GM23248 (cell line): ENCODE data around the gene MIOX. TPM values are rescaled to one million over a fixed set of nuclear protein-coding genes. Genes with fewer than 3 reads are reported as not detected.
A peak's percentile ranks its signal among the peaks of the same experiment; 100 is the strongest.

Source experiments
- DNase-seq: peaks from one replicate; pipeline ENCODE4 v3.0.0-alpha.2; 2015
- H2AFZ ChIP-seq: fragments of 200-600 bp; sonication (generic); 2 replicates; pipeline ENCODE4 v1.6.1; 2016; ENCODE audit warnings: antibody characterized with exemption
- H3F3A ChIP-seq: fragments of 200-600 bp; sonication (generic); 2 replicates; pipeline ENCODE4 v1.6.1; 2016; ENCODE audit warnings: mild to moderate bottlenecking, antibody characterized with exemption, mixed run types; ENCODE audit not compliant: insufficient read depth
- H3K27ac ChIP-seq: fragments of 200-600 bp; sonication (generic); 2 replicates; pipeline ENCODE4 v1.5.1; 2016; ENCODE audit warnings: mild to moderate bottlenecking
- H3K27me3 ChIP-seq: fragments of 200-600 bp; sonication (generic); replicated peaks from 2 replicates; pipeline ENCODE4 v1.6.1; 2016; ENCODE audit warnings: mild to moderate bottlenecking; ENCODE audit not compliant: insufficient read depth
- H3K36me3 ChIP-seq: fragments of 200-600 bp; sonication (generic); 2 replicates; pipeline ENCODE4 v1.6.1; 2016; ENCODE audit warnings: low read depth, mild to moderate bottlenecking
- H3K4me1 ChIP-seq: fragments of 200-600 bp; sonication (generic); 2 replicates; pipeline ENCODE4 v1.6.1; 2016; ENCODE audit warnings: mild to moderate bottlenecking; ENCODE audit not compliant: insufficient read depth
- H3K4me2 ChIP-seq: fragments of 200-600 bp; sonication (generic); one replicate; pipeline ENCODE4 v1.6.1; 2016; ENCODE audit warnings: mild to moderate bottlenecking; ENCODE audit not compliant: unreplicated experiment
- H3K4me3 ChIP-seq: fragments of 200-600 bp; sonication (generic); 2 replicates; pipeline ENCODE4 v1.5.1; 2016; ENCODE audit warnings: mild to moderate bottlenecking
- H3K79me2 ChIP-seq: fragments of 200-600 bp; sonication (generic); 2 replicates; pipeline ENCODE4 v1.6.1; 2016; ENCODE audit warnings: mild to moderate bottlenecking; ENCODE audit not compliant: insufficient read depth
- H3K9ac ChIP-seq: fragments of 200-600 bp; sonication (generic); 2 replicates; pipeline ENCODE4 v1.6.1; 2016; ENCODE audit warnings: mild to moderate bottlenecking
- H3K9me2 ChIP-seq: fragments of 200-600 bp; sonication (generic); 2 replicates; pipeline ENCODE4 v1.6.1; 2016; ENCODE audit warnings: mixed run types, mild to moderate bottlenecking, moderate library complexity; ENCODE audit not compliant: insufficient read depth
- H3K9me3 ChIP-seq: fragments of 200-600 bp; sonication (generic); one replicate; pipeline ENCODE4 v1.6.1; 2017; ENCODE audit warnings: low read depth
- H4K20me1 ChIP-seq: fragments of 200-600 bp; sonication (generic); 2 replicates; pipeline ENCODE4 v1.6.0; 2016; ENCODE audit not compliant: insufficient read depth
- EZH2 ChIP-seq: fragments of 200-600 bp; sonication (generic); IDR thresholded peaks from 2 replicates; pipeline ENCODE4 v1.6.1; 2018; ENCODE audit warnings: antibody characterized with exemption, mild to moderate bottlenecking; ENCODE audit not compliant: insufficient read depth, poor library complexity, severe bottlenecking
- EZH2phosphoT487 ChIP-seq: fragments of 200-600 bp; sonication (generic); IDR thresholded peaks from 2 replicates; pipeline ENCODE4 v1.6.1; 2018; ENCODE audit warnings: antibody characterized with exemption, moderate library complexity, mild to moderate bottlenecking, low read depth; ENCODE audit not compliant: insufficient read depth
- WGBS, 2 experiments: methylation state at CpG; one replicate each; pipeline ENCODE4 v1.1.6; 2015 to 2017; ENCODE audit warnings: low lambda C conversion rate in 2 of 2, low coverage in 1 of 2; ENCODE audit errors: missing lambda C conversion rate in 2 of 2; 5-methylcytosine and 5-hydroxymethylcytosine counted together
- in situ Hi-C: fragments of 300-500 bp; cut with MboI; formaldehyde crosslinking; loops from 2 replicates; pipeline ENCODE4 v1.15.0; 2020
- polyA plus RNA-seq: library from polyadenylated mRNA; unstranded; fragments of >200 nt; fragmentation: Nextera tagmentation; extraction: Ambion mirVana; gene quantifications from 2 replicates; pipeline ENCODE4 v1.2.1, GENCODE V29; 2016
- total RNA-seq: library from RNA; depleted of rRNA; stranded (reverse); fragments of >200 nt; shearing (Covaris generic); gene quantifications from 2 replicates; pipeline ENCODE4 v1.2.3, GENCODE V29; 2014

Gene MIOX
- total and polyA plus RNA-seq, 2 experiments from 2014 or later, result 0.16 TPM; not detected in 1

GRCh38 chr22:50504369-50505211, 17.9 kb downstream of the MIOX start:
- no peak overlapping the region for H3K27ac ChIP-seq
- no peaks in the 10 kb centered on the region for H3K9me3 ChIP-seq
- H2AFZ ChIP-seq, result no peak overlapping the region
- no peak for DNase-seq
- 91 to 92% methylated on average over 22 to 40 of the region's 44 CpGs for WGBS, 2 experiments
- H3K9me2 ChIP-seq, result no peaks in the 10 kb centered on the region
- H3K4me1 ChIP-seq, result peaks cover 10% of the 10 kb centered on the region
- in situ Hi-C loops, result no loop called here
- H3K4me2 ChIP-seq, result no peak overlapping the region
- no peaks in the 10 kb centered on the region for H4K20me1 ChIP-seq
- TF ChIP-seq EZH2, result no peak
- no peak for TF ChIP-seq EZH2phosphoT487
- H3K27me3 ChIP-seq, result no peaks in the 10 kb centered on the region
- no peak overlapping the region for H3K9ac ChIP-seq
- H3F3A ChIP-seq, result peaks cover 15% of the 10 kb centered on the region; the same call in 1 of the 2 replicates
- H3K79me2 ChIP-seq, result peaks cover 44% of the 10 kb centered on the region
- no peaks in the 10 kb centered on the region for H3K36me3 ChIP-seq
- H3K4me3 ChIP-seq, result no peak overlapping the region

GRCh38 chr22:50505276-50505775, 18.7 kb downstream of the MIOX start:
- TF ChIP-seq EZH2 (no peak), EZH2phosphoT487 (no peak)
- in situ Hi-C loops, result no loop called here
- H3K79me2 ChIP-seq, result peaks cover 51% of the 10 kb centered on the region
- peaks cover 10% of the 10 kb centered on the region for H3K4me1 ChIP-seq
- peaks cover 10% of the 10 kb centered on the region; the same call in 1 of the 2 replicates for H3F3A ChIP-seq
- no peak overlapping the region for H3K27ac ChIP-seq
- H3K36me3 ChIP-seq, result no peaks in the 10 kb centered on the region
- no peaks in the 10 kb centered on the region for H3K9me2 ChIP-seq
- WGBS, 2 experiments, result 88 to 91% methylated on average over 14 of the region's 14 CpGs
- H2AFZ ChIP-seq, result no peak overlapping the region
- no peak for DNase-seq
- H3K4me3 ChIP-seq, result no peak overlapping the region
- no peaks in the 10 kb centered on the region for H4K20me1 ChIP-seq
- H3K27me3 ChIP-seq, result no peaks in the 10 kb centered on the region
- H3K9ac ChIP-seq, result no peak overlapping the region
- H3K9me3 ChIP-seq, result no peaks in the 10 kb centered on the region
- H3K4me2 ChIP-seq, result no peak overlapping the region

- TF ChIP-seq EZH2phosphoT487 (no peak), EZH2 (no peak)
- Histone ChIP-seq H3K9me3 (no peaks in the 10 kb centered on the region), H3K4me3 (peak overlapping the region; percentile 94), H3K9me2 (no peaks in the 10 kb centered on the region), H3K4me2 (peak overlapping the region; percentile 86), H3F3A (peaks cover 10% of the 10 kb centered on the region; the same call in 1 of the 2 replicates), H2AFZ (no peak overlapping the region), H3K36me3 (no peaks in the 10 kb centered on the region), H3K27ac (no peak overlapping the region), H3K79me2 (peaks cover 58% of the 10 kb centered on the region), H3K4me1 (peaks cover 10% of the 10 kb centered on the region), H3K9ac (peak overlapping the region; percentile 97), H3K27me3 (no peaks in the 10 kb centered on the region), H4K20me1 (no peaks in the 10 kb centered on the region)
- in situ Hi-C loops, result no loop called here
- no peak for DNase-seq
- WGBS, 2 experiments, result 87 to 88% methylated on average over 38 to 41 of the region's 41 CpGs
Measured at GRCh38 chr22:50505776-50506610, 19.3 kb downstream of the MIOX start.

GRCh38 chr22:50506611-50507420, 20.2 kb downstream of the MIOX start:
- Histone ChIP-seq H3K9me3 (no peaks in the 10 kb centered on the region), H3F3A (peaks cover 10% of the 10 kb centered on the region; the same call in 1 of the 2 replicates), H3K9ac (peak overlapping the region; percentile 97), H3K9me2 (no peaks in the 10 kb centered on the region), H2AFZ (peak overlapping the region; percentile 66), H3K36me3 (no peaks in the 10 kb centered on the region), H3K27ac (peak overlapping the region; percentile 73), H4K20me1 (no peaks in the 10 kb centered on the region), H3K79me2 (peaks cover 66% of the 10 kb centered on the region), H3K27me3 (no peaks in the 10 kb centered on the region), H3K4me3 (peak overlapping the region; percentile 94), H3K4me1 (peaks cover 10% of the 10 kb centered on the region), H3K4me2 (peak overlapping the region; percentile 86)
- TF ChIP-seq EZH2phosphoT487, result no peak
- TF ChIP-seq EZH2, result no peak
- in situ Hi-C loops, result no loop called here
- WGBS, 2 experiments, result 11 to 20% methylated on average over 15 to 19 of the region's 21 CpGs
- peak; percentile 55 for DNase-seq
